ENCODE measurements around the gene CLTC.

CLTC gene

GRCh38 chr17:59619035-59619297 lies 729 bp upstream of the CLTC start:
- H3K79me2 ChIP-seq (ENCODE audit: control insufficient read depth, insufficient read depth, low read length, unreplicated experiment) = peaks cover 59% of the 10 kb centered on the region
- H3K27ac ChIP-seq (ENCODE audit: low read depth, low read length) = peak overlapping the region; percentile 98
- H3K36me3 ChIP-seq (ENCODE audit: insufficient read depth, low read length) = peaks cover 7% of the 10 kb centered on the region; the same call in 1 of the 2 replicates
- peak overlapping the region; percentile 98 for H3K4me3 ChIP-seq (ENCODE audit: low read depth, low read length)
- H3K27me3 ChIP-seq (ENCODE audit: insufficient read depth, low read length) = no peaks in the 10 kb centered on the region
- peaks cover 30% of the 10 kb centered on the region for H3K4me1 ChIP-seq (ENCODE audit: control insufficient read depth, insufficient read depth, low read length, unreplicated experiment)
- H2AFZ ChIP-seq (ENCODE audit: low read length, unreplicated experiment) = no peak overlapping the region

- H3K4me1 ChIP-seq (ENCODE audit: control insufficient read depth, insufficient read depth, low read length, unreplicated experiment) = peaks cover 33% of the 10 kb centered on the region
- H2AFZ ChIP-seq (ENCODE audit: low read length, unreplicated experiment) = peak overlapping the region; percentile 11
- H3K79me2 ChIP-seq (ENCODE audit: control insufficient read depth, insufficient read depth, low read length, unreplicated experiment) = peaks cover 69% of the 10 kb centered on the region
- peaks cover 7% of the 10 kb centered on the region; the same call in 1 of the 2 replicates for H3K36me3 ChIP-seq (ENCODE audit: insufficient read depth, low read length)
- H3K27ac ChIP-seq (ENCODE audit: low read depth, low read length) = peak overlapping the region; percentile 98
- peak overlapping the region; percentile 98 for H3K4me3 ChIP-seq (ENCODE audit: low read depth, low read length)
- no peaks in the 10 kb centered on the region for H3K27me3 ChIP-seq (ENCODE audit: insufficient read depth, low read length)
Observed at GRCh38 chr17:59620064-59620359, 317 bp downstream of the CLTC start.

DNA sequence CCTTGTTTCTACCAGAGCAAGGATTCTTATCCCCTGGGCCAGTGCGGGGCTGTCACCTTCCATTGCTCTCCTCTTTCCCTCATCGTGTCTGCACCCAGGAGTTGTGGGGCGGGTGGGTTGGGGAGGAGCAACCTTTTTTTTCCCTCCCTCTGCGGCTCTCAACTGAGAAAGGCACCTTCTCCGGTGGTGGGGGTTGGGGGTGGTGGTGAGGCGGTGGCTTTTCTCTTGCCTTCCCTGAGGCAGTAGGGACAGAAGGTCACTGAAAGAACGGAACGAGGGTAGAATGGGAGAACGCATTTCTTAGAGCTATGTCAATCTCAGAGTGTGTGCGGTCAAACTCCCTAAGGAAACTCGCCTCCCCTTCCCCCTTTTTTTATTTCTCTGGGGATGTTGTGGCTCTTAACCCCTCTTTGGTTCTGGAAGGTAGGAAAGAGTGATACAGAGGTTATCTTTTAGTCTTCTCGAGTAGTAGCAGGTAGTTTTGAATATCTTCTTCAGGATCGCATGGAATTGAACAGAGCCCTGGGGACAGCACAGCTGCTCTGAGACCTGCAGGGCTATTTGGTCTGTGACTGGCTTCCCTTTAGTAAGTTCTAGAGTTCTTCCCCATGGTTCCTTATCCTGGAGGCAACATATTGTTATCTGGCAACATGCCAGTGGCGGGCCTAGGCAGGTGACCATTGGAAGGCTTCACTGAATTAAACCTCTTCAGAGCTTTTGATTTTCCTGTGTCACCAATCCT lies 994 bp downstream of the CLTC start:
- H3K36me3 ChIP-seq (ENCODE audit: insufficient read depth, low read length) = peaks cover 7% of the 10 kb centered on the region; the same call in 1 of the 2 replicates
- H3K79me2 ChIP-seq (ENCODE audit: control insufficient read depth, insufficient read depth, low read length, unreplicated experiment) = peaks cover 75% of the 10 kb centered on the region
- no peak overlapping the region for H2AFZ ChIP-seq (ENCODE audit: low read length, unreplicated experiment)
- no peaks in the 10 kb centered on the region for H3K27me3 ChIP-seq (ENCODE audit: insufficient read depth, low read length)
- H3K27ac ChIP-seq (ENCODE audit: low read depth, low read length) = peak overlapping the region; percentile 98
- peak overlapping the region; percentile 98 for H3K4me3 ChIP-seq (ENCODE audit: low read depth, low read length)
- H3K4me1 ChIP-seq (ENCODE audit: control insufficient read depth, insufficient read depth, low read length, unreplicated experiment) = peaks cover 34% of the 10 kb centered on the region

GRCh38 chr17:59621771-59622170 lies 2.1 kb downstream of the CLTC start:
- H3K79me2 ChIP-seq (ENCODE audit: control insufficient read depth, insufficient read depth, low read length, unreplicated experiment) = peaks cover 86% of the 10 kb centered on the region
- no peak overlapping the region for H2AFZ ChIP-seq (ENCODE audit: low read length, unreplicated experiment)
- peaks cover 11% of the 10 kb centered on the region; the same call in 1 of the 2 replicates for H3K36me3 ChIP-seq (ENCODE audit: insufficient read depth, low read length)
- no peaks in the 10 kb centered on the region for H3K27me3 ChIP-seq (ENCODE audit: insufficient read depth, low read length)
- H3K4me1 ChIP-seq (ENCODE audit: control insufficient read depth, insufficient read depth, low read length, unreplicated experiment) = peaks cover 43% of the 10 kb centered on the region
- H3K4me3 ChIP-seq (ENCODE audit: low read depth, low read length) = peak overlapping the region; percentile 98
- H3K27ac ChIP-seq (ENCODE audit: low read depth, low read length) = peak overlapping the region; percentile 3; the same call in 1 of the 2 replicates

DNA sequence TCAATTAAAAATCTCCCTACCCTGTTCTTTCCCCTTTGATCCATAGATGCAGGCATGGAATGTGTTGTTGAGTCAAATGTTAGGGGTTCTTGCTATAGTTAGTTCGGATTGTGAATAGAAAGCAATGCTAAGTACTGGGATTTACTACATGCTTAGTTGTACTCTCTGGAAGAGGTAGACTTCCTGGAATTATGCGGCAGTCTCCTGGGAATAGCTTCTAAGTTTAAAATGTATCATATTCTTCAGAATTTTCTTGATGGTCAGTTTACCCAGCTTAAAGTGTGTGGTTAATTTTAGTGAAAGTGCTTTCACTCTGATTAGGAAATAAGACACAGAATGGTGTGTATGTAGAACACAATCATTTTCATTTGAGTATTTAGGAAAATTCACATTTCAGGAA lies 3.5 kb downstream of the CLTC start:
- peak overlapping the region; percentile 98 for H3K4me3 ChIP-seq (ENCODE audit: low read depth, low read length)
- H3K27ac ChIP-seq (ENCODE audit: low read depth, low read length) = no peak overlapping the region
- peaks cover 91% of the 10 kb centered on the region for H3K79me2 ChIP-seq (ENCODE audit: control insufficient read depth, insufficient read depth, low read length, unreplicated experiment)
- peaks cover 37% of the 10 kb centered on the region for H3K4me1 ChIP-seq (ENCODE audit: control insufficient read depth, insufficient read depth, low read length, unreplicated experiment)
- H3K27me3 ChIP-seq (ENCODE audit: insufficient read depth, low read length) = no peaks in the 10 kb centered on the region
- peaks cover 16% of the 10 kb centered on the region for H3K36me3 ChIP-seq (ENCODE audit: insufficient read depth, low read length)
- no peak overlapping the region for H2AFZ ChIP-seq (ENCODE audit: low read length, unreplicated experiment)

DNA sequence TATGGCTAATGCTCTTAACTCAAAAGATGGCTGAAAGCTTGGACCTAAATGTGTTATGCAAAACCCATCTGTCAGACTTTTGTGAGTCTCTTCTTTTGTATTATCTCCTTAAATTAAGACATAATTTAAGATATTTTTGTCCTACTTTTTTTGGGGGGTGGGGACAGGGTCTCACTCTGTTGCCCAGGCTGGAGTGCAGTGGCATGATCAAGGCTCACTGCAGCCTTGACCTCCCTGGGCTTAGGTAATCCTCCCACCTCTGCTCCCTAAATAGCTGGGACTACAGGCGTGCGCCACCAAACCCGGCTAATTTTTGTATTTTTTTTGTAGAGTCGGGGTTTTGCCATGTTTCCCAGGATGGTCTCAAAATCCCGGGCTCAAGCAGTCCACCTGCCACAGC lies 7.1 kb downstream of the CLTC start:
- Histone ChIP-seq H2AFZ (ENCODE audit: low read length, unreplicated experiment) (no peak overlapping the region), H3K36me3 (ENCODE audit: insufficient read depth, low read length) (peaks cover 31% of the 10 kb centered on the region), H3K79me2 (ENCODE audit: control insufficient read depth, insufficient read depth, low read length, unreplicated experiment) (peaks cover 98% of the 10 kb centered on the region), H3K27ac (ENCODE audit: low read depth, low read length) (no peak overlapping the region), H3K27me3 (ENCODE audit: insufficient read depth, low read length) (no peaks in the 10 kb centered on the region), H3K4me3 (ENCODE audit: low read depth, low read length) (no peak overlapping the region), H3K4me1 (ENCODE audit: control insufficient read depth, insufficient read depth, low read length, unreplicated experiment) (peaks cover 52% of the 10 kb centered on the region)

GRCh38 chr17:59627274-59627673 lies 7.6 kb downstream of the CLTC start:
- Histone ChIP-seq H3K36me3 (ENCODE audit: insufficient read depth, low read length) (peaks cover 31% of the 10 kb centered on the region), H2AFZ (ENCODE audit: low read length, unreplicated experiment) (no peak overlapping the region), H3K27ac (ENCODE audit: low read depth, low read length) (no peak overlapping the region), H3K4me3 (ENCODE audit: low read depth, low read length) (no peak overlapping the region), H3K79me2 (ENCODE audit: control insufficient read depth, insufficient read depth, low read length, unreplicated experiment) (peaks cover 96% of the 10 kb centered on the region), H3K27me3 (ENCODE audit: insufficient read depth, low read length) (no peaks in the 10 kb centered on the region), H3K4me1 (ENCODE audit: control insufficient read depth, insufficient read depth, low read length, unreplicated experiment) (peaks cover 51% of the 10 kb centered on the region)

- H3K27ac ChIP-seq (ENCODE audit: low read depth, low read length) = no peak overlapping the region
- peaks cover 51% of the 10 kb centered on the region for H3K4me1 ChIP-seq (ENCODE audit: control insufficient read depth, insufficient read depth, low read length, unreplicated experiment)
- peaks cover 96% of the 10 kb centered on the region for H3K79me2 ChIP-seq (ENCODE audit: control insufficient read depth, insufficient read depth, low read length, unreplicated experiment)
- no peaks in the 10 kb centered on the region for H3K27me3 ChIP-seq (ENCODE audit: insufficient read depth, low read length)
- H3K36me3 ChIP-seq (ENCODE audit: insufficient read depth, low read length) = peaks cover 31% of the 10 kb centered on the region
- H3K4me3 ChIP-seq (ENCODE audit: low read depth, low read length) = no peak overlapping the region
- no peak overlapping the region for H2AFZ ChIP-seq (ENCODE audit: low read length, unreplicated experiment)
Observed at GRCh38 chr17:59627770-59628171, 8.1 kb downstream of the CLTC start.

- H3K4me1 ChIP-seq (ENCODE audit: control insufficient read depth, insufficient read depth, low read length, unreplicated experiment) = peaks cover 42% of the 10 kb centered on the region
- H2AFZ ChIP-seq (ENCODE audit: low read length, unreplicated experiment) = no peak overlapping the region
- peaks cover 31% of the 10 kb centered on the region for H3K36me3 ChIP-seq (ENCODE audit: insufficient read depth, low read length)
- no peak overlapping the region for H3K4me3 ChIP-seq (ENCODE audit: low read depth, low read length)
- H3K79me2 ChIP-seq (ENCODE audit: control insufficient read depth, insufficient read depth, low read length, unreplicated experiment) = peaks cover 95% of the 10 kb centered on the region
- no peak overlapping the region for H3K27ac ChIP-seq (ENCODE audit: low read depth, low read length)
- no peaks in the 10 kb centered on the region for H3K27me3 ChIP-seq (ENCODE audit: insufficient read depth, low read length)
Observed at GRCh38 chr17:59629174-59629573, 9.5 kb downstream of the CLTC start.

GRCh38 chr17:59631276-59631675 lies 11.6 kb downstream of the CLTC start:
- Histone ChIP-seq H3K36me3 (ENCODE audit: insufficient read depth, low read length) (peaks cover 30% of the 10 kb centered on the region), H3K79me2 (ENCODE audit: control insufficient read depth, insufficient read depth, low read length, unreplicated experiment) (peaks cover 96% of the 10 kb centered on the region), H3K27me3 (ENCODE audit: insufficient read depth, low read length) (no peaks in the 10 kb centered on the region), H3K4me3 (ENCODE audit: low read depth, low read length) (no peak overlapping the region), H3K27ac (ENCODE audit: low read depth, low read length) (no peak overlapping the region), H3K4me1 (ENCODE audit: control insufficient read depth, insufficient read depth, low read length, unreplicated experiment) (peaks cover 43% of the 10 kb centered on the region), H2AFZ (ENCODE audit: low read length, unreplicated experiment) (no peak overlapping the region)

GRCh38 chr17:59632398-59632797 lies 12.7 kb downstream of the CLTC start:
- Histone ChIP-seq H2AFZ (ENCODE audit: low read length, unreplicated experiment) (no peak overlapping the region), H3K27me3 (ENCODE audit: insufficient read depth, low read length) (no peaks in the 10 kb centered on the region), H3K36me3 (ENCODE audit: insufficient read depth, low read length) (peaks cover 27% of the 10 kb centered on the region), H3K79me2 (ENCODE audit: control insufficient read depth, insufficient read depth, low read length, unreplicated experiment) (peaks cover 92% of the 10 kb centered on the region), H3K4me1 (ENCODE audit: control insufficient read depth, insufficient read depth, low read length, unreplicated experiment) (peaks cover 40% of the 10 kb centered on the region), H3K4me3 (ENCODE audit: low read depth, low read length) (no peak overlapping the region), H3K27ac (ENCODE audit: low read depth, low read length) (peak overlapping the region; percentile 26; the same call in 1 of the 2 replicates)
